Suppressor macrophage treated with lipopolysaccharide for 1 hour (primary cell): ENCODE measurements around the gene RBP3.

ENCODE experiments used
- DNase-seq, 3 donors: peaks; one replicate each; pipeline ENCODE4 v3.0.0-alpha.2; 2020 to 2022

The RBP3 gene

DNA sequence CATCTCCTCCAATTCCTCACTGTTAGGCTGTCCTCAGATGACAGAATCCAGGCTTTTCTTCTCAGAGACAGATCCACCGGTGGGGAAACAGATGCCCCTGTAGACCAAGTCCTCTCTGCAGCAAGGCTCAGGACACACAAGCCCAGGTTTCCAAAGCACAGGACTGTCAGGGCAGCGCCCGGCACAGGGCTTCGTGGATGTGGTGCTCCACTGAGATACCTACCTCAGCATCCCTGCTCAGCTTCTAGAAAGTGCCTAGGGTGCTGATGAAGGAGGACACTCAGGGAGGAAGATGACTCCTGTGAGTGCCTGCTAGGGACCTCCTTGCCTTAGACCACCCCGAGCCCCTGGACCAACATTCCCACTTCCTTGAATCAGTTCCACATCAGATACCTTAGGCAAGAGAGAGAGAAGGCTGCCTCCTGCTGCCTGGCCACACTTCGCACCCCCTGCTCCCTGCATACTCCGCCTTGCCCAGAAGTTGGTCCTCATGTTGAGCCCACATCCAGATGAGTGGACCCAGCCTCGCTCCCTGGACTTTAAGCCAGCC is 8.9 kb upstream of the RBP3 start:
- DNase-seq, result no peak

DNA sequence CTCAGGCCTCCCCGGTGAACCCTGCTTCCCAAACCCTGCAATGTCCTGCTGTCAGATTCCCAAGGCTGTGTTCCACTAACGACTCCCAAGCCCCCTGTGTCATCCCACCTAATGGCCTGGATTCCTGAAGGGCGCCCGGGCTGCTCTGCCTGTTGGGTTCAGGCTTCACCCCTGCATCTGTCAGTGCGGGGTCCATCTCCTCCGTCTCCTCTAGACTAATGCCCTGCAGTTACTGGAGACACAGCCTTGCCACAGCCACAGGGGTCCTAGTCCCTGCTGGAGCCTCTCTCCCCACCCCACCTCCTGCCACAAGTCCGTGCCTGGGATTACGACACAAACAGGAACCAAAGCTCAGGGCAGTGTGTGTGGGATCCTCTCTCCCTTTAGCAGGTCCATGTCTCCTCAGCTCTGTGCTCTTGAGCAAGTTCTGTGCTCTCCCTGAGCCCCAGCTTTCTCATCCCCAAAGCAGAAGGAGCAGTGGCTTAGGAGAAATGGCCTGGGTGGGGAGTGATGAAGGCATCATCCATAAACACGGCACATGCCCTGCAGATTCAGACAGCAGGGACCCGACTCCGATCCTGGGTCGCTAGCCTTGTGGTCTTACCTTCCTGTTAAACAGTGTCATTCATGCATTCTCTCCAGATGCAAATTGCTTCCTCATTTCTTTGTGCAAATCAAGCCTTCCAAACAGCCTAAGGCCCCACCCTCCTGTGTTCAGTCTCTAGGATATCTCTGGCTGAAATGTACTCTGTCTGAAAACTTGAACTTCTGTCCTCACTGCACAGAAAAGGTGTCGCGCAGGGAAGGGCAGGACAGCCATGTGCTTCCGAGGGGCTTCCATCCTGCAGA is 8.2 kb upstream of the RBP3 start:
- peak in 2 of 3 donors; percentile 10 to 15 for DNase-seq

DNA sequence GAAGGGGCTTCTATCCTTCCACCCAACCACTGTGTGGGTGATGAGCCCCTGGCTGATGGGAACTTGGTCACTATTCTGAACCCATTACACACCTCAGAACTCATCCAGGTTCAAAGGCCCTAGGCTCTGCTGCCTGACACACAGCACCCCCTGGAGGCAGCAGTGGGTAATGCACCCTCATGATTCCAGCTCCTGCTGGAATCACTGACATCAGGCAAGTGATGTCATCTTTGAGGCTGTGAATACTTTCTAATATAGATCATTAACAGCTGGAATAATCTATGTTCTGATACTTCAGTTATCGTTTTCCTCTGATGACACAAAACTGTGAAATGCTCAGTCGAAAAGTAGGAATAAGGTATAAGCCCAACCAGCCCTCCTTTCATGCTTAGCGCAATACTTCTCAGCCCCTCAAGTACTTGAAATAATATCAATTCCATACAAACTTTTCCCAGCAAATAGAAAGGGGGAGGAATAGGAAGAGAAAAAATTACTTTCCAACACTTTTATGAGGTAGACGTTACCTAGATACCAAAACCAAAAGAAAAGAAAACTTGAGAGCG is 7.5 kb upstream of the RBP3 start:
- peak; percentile 69 to 76 (median 73) for DNase-seq

DNA sequence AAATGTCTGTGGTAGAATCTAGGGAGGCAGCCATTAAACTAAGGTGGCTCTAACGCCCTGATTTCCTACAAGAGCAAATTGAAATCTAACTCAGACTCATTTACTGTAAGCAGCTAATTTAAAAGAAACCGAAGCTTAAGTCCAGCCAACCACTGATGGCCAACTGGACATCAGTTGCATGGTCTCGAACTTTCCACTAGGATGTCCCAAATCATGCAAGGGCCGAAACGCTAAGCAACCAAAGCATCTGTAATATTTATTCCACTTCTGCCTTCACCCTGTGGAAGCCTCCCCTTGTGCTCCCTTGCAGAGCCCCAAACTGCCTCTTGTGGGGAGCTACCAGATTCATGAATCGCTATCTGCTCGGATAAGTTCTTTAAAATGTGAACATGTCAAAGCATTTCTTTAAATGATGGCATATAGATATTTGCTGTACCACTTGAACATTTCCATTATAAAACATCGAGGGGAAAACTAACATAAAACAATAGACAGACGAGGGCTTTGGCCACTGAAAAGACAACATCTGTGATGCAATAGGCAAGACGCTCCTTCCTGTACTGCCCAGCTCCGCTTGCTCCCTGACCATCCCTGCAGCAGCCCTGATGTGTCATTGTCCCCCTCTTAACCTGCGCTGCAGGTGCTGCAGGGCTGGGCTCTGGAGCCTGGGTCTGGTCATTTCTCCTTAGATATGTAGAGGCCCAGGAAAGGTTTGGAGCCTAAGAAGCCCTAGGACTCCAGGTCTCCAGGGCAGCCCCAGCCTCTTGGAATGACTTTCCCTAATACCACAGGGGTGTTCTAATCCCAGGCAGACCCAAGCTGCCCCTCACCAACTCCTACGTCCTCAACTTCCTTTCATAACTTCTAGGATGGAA is 2.9 kb upstream of the RBP3 start:
- no peak for DNase-seq

DNA sequence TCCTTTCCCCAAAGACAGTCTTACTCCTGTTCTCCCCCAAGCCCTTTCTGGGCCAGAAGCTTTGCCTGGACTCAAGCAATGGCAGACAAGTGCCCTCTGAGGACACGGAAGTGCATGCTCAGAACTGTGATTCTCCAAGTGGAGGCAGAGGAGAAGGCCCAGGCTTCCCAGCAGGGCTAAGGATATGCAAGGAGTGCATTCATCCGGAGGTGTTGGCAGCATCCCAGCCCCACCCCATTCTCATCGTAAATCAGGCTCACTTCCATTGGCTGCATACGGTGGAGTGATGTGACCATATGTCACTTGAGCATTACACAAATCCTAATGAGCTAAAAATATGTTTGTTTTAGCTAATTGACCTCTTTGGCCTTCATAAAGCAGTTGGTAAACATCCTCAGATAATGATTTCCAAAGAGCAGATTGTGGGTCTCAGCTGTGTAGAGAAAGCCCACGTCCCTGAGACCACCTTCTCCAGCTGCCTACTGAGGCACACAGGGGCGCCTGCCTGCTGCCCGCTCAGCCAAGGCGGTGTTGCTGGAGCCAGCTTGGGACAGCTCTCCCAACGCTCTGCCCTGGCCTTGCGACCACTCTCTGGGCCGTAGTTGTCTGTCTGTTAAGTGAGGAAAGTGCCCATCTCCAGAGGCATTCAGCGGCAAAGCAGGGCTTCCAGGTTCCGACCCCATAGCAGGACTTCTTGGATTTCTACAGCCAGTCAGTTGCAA is 1.4 kb upstream of the RBP3 start:
- DNase-seq, result no peak

DNA sequence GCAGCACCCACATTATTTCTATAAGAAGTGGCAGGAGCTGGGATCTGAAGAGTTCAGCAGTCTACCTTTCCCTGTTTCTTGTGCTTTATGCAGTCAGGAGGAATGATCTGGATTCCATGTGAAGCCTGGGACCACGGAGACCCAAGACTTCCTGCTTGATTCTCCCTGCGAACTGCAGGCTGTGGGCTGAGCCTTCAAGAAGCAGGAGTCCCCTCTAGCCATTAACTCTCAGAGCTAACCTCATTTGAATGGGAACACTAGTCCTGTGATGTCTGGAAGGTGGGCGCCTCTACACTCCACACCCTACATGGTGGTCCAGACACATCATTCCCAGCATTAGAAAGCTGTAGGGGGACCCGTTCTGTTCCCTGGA is 874 bp upstream of the RBP3 start:
- DNase-seq, result no peak

DNA sequence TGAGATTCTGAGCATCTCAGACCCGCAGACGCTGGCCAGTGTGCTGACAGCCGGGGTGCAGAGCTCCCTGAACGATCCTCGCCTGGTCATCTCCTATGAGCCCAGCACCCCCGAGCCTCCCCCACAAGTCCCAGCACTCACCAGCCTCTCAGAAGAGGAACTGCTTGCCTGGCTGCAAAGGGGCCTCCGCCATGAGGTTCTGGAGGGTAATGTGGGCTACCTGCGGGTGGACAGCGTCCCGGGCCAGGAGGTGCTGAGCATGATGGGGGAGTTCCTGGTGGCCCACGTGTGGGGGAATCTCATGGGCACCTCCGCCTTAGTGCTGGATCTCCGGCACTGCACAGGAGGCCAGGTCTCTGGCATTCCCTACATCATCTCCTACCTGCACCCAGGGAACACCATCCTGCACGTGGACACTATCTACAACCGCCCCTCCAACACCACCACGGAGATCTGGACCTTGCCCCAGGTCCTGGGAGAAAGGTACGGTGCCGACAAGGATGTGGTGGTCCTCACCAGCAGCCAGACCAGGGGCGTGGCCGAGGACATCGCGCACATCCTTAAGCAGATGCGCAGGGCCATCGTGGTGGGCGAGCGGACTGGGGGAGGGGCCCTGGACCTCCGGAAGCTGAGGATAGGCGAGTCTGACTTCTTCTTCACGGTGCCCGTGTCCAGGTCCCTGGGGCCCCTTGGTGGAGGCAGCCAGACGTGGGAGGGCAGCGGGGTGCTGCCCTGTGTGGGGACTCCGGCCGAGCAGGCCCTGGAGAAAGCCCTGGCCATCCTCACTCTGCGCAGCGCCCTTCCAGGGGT is 703 bp downstream of the RBP3 start:
- DNase-seq, result no peak

DNA sequence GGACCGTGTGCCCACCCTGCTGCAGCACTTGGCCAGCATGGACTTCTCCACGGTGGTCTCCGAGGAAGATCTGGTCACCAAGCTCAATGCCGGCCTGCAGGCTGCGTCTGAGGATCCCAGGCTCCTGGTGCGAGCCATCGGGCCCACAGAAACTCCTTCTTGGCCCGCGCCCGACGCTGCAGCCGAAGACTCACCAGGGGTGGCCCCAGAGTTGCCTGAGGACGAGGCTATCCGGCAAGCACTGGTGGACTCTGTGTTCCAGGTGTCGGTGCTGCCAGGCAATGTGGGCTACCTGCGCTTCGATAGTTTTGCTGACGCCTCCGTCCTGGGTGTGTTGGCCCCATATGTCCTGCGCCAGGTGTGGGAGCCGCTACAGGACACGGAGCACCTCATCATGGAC is 1.4 kb downstream of the RBP3 start:
- no peak for DNase-seq

DNA sequence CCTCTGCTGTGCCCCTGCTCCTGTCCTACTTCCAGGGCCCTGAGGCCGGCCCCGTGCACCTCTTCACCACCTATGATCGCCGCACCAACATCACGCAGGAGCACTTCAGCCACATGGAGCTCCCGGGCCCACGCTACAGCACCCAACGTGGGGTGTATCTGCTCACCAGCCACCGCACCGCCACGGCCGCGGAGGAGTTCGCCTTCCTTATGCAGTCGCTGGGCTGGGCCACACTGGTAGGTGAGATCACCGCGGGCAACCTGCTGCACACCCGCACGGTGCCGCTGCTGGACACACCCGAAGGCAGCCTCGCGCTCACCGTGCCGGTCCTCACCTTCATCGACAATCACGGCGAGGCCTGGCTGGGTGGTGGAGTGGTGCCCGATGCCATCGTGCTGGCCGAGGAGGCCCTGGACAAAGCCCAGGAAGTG is 1.8 kb downstream of the RBP3 start:
- no peak for DNase-seq

DNA sequence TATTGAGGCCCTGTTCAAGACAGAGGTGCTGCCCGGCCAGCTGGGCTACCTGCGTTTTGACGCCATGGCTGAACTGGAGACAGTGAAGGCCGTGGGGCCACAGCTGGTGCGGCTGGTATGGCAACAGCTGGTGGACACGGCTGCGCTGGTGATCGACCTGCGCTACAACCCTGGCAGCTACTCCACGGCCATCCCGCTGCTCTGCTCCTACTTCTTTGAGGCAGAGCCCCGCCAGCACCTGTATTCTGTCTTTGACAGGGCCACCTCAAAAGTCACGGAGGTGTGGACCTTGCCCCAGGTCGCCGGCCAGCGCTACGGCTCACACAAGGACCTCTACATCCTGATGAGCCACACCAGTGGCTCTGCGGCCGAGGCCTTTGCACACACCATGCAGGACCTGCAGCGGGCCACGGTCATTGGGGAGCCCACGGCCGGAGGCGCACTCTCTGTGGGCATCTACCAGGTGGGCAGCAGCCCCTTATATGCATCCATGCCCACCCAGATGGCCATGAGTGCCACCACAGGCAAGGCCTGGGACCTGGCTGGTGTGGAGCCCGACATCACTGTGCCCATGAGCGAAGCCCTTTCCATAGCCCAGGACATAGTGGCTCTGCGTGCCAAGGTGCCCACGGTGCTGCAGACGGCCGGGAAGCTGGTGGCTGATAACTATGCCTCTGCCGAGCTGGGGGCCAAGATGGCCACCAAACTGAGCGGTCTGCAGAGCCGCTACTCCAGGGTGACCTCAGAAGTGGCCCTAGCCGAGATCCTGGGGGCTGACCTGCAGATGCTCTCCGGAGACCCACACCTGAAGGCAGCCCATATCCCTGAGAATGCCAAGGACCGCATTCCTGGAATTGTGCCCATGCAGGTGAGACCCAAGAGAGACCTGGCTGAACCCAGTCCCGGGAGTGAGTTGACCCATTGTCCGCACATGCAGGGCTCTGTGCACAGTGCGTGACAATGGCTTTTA is 2.8 kb downstream of the RBP3 start:
- no peak for DNase-seq

DNA sequence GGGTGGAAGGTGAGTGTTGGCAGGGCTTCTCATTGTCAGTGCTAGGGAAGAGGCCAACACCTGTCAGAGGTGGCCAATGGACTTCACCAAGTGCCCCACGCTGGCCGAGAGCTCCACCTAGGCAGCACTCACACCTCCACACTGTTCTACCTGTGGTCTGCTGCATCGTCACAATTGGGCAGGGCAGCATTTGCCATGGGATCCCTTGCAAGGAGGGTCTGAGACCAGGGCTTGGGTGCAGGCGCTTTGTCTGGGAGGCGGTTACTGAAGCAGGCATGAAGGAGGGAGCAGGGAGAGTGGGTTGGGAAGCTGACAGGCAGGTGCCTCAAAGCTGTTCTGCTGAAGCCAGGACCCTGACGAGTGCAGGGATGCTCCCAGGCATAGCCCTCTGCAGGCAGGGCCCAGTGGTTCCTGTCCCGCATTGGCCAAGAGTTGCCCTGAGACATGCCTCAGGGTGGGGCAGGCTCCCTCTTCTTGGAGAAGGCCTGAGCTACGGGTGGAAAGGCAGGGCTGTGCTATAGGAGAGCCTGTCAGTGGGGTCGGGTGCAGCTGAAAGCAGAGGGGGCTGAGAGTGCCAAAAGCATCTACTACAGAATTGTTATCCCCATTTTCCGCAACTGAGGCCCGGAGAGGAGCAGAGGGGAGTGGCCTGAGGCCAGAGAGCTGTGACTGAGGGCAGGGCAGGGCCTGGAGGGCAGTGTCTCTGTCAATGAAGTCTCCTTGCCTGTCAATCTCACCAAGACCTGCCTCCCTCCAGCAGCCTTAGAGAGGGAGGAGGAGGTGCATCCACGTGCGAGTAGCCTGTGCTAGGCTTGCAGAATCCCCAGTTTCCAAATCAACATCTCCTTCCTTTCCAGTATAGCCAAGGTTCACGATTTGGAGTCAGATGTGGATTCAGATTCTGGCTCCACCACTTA is 4.0 kb downstream of the RBP3 start:
- no peak for DNase-seq

DNA sequence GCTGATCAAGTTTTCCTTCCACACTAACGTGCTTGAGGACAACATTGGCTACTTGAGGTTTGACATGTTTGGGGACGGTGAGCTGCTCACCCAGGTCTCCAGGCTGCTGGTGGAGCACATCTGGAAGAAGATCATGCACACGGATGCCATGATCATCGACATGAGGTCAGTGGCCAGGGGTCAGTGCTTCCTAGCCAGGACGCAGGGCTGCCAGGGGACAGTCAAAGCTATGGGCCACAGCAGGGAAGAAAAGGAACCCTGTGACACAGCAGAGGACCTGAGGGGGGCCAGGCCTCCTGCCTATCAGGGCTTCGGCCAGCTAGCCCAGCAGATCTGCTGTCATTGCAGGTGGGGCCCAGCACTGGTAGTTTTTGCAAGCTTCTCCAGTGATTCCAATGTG is 5.2 kb downstream of the RBP3 start:
- no peak for DNase-seq

DNA sequence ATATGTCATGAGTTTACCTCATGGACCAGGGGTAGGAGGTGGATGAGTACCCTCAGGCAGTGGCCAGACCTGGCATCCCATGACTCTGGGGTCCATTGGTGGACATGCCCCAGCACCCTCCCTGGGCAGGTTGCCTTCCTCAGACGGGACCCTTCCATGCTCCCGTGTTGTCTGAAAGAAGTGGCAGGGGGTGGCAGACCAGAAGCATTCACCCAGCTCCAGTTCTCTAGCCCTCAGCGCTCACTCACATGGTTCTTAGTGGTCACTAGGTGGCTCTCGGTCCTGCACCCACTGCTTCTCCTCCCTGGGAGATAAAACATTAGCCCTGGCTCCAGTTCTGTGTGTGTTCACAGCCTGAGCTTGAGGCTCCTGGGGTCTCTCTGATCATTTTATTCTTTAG is 6.0 kb downstream of the RBP3 start:
- no peak for DNase-seq

DNA sequence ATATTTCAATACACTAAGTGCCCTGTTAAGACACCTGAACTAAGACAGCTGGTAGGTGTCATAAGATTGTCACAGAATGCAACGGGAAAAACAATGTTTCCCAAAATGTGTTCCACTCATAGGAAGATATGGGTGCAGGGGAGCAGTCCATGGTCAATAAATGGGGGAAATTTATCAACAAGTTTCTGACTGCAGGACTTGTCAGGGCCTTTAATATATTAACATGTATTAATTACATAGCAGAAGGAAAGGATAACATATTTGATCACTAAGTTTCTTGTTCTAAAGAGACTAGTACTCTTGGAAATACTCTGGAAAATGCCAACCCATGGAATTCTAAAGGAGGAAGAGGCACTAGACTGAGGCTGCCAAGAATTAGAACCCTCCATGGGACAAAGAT is 6.7 kb downstream of the RBP3 start:
- DNase-seq, result no peak

DNA sequence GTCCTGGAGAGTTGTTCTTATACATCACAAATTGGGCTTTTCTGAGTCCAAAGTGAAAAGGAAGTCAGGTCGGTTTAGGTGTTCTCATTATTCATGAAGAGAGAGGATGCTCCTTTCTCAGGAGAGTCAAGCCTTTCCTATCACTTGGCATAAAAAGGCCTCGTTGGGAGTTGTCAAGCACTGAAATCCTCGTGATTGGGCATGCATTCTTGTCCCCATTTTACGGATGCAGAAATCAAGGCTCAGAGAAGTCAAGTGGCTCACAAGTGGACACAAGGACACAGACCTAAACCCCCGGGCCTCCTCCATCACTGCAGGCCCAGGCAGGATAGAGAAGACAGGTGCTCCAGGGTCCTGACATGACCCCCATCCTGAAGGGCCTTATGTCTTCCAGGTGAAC is 8.5 kb downstream of the RBP3 start:
- DNase-seq, result no peak

DNA sequence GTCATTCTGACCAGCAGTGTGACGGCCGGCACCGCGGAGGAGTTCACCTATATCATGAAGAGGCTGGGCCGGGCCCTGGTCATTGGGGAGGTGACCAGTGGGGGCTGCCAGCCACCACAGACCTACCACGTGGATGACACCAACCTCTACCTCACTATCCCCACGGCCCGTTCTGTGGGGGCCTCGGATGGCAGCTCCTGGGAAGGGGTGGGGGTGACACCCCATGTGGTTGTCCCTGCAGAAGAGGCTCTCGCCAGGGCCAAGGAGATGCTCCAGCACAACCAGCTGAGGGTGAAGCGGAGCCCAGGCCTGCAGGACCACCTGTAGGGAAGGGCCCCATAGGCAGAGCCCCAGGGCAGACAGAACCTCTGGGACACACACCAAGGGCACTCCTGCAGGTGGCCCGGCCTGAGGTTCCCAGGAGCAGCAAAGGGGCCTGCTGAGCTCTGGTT is 9.0 kb downstream of the RBP3 start:
- DNase-seq, result no peak

DNA sequence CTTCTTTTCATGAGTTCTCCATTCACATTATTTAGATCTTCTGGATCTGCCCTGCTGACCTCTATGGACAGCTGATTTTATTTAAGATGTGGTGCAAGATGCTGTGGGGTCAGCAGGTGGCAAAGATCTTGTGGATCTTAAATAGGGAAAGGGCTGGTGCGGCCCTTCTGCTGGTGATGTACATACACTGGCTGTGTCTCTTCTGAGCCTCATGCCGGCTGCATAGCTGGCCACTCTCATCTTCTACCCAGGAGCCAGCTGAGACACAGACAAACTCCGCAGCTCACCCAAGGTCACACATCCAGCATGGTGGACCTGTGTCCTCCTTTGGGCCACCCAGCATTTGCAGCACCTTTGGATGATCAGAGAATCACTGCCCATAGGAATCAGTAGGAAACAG is 9.7 kb downstream of the RBP3 start:
- no peak for DNase-seq

DNA sequence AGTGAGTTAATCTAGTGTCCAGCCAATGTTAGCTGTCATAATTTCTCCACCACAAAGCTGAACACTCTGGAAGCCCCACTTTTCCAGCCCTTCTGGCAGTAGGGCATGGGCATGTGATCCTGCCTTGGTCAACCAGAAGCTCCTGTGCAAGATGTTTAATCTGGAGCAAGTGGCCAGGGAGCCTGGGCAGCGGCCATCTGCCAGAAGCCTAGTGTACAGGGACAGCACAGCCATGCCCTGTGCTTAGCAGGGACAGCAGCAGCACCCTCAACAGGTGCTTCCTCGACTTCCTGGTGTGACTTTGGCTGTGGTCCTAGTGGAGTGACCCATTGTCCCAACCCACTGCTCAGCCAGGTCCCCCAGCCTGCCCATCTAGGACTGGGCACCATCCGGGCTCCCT is 10.3 kb downstream of the RBP3 start:
- no peak for DNase-seq

DNA sequence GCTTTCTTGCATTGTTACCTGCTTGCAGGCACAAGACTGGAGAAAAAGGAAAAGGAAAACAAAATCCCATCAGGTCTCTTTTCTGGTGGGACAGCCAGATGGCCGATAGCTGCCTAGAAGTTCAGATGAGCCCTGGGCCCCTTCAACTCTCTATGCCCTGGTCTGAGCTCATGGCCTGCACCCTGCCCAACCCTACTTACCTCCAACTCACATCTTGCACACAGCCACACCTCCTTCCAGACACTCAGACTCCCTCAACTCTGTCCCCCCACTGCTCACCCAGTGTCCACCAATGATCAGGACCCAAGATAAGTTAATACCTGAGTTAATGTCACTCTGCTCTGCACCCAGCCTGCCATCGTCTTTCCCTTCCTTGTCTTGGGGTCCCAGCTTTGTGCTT is 10.9 kb downstream of the RBP3 start:
- DNase-seq, result no peak
